Neural progenitor cell (in vitro differentiated cells): Measurements from ENCODE around the gene ADGRD2.

Source experiments
- CTCF ChIP-seq: fragments of 200-600 bp; sonication (generic); IDR thresholded peaks from 2 replicates; pipeline ENCODE4 v1.5.1; 2017; ENCODE audit warnings: antibody characterized with exemption, mild to moderate bottlenecking
- EZH2 ChIP-seq: fragments of 200-600 bp; sonication (generic); IDR thresholded peaks from 2 replicates; pipeline ENCODE4 v1.6.1; 2017; ENCODE audit warnings: antibody characterized with exemption, mild to moderate bottlenecking, moderate library complexity
- EZH2phosphoT487 ChIP-seq: fragments of 200-600 bp; sonication (generic); IDR thresholded peaks from 2 replicates; pipeline ENCODE4 v1.6.1; 2017; ENCODE audit warnings: antibody characterized with exemption

- no peak for TF ChIP-seq CTCF
- TF ChIP-seq EZH2 = no peak
- no peak for TF ChIP-seq EZH2phosphoT487
These were observed 27.1 kb upstream of the ADGRD2 start for GRCh38 chr9:124423155-124423554.
